Liver (tissue), 3 donors: ENCODE results near the gene CACYBP.

Experiments
- ATF3 ChIP-seq: IDR thresholded peaks from 2 replicates; pipeline ENCODE4 v1.6.1; 2016; ENCODE audit warnings: antibody characterized with exemption
- CTCF ChIP-seq: fragments of 150-350 bp; IDR thresholded peaks from 2 replicates; pipeline ENCODE4 v1.5.1; 2017; ENCODE audit warnings: improper control_type of control experiment, low read depth, low read length; ENCODE audit not compliant: missing input control
- FOXA1 ChIP-seq: IDR thresholded peaks from 2 replicates; pipeline ENCODE4 v1.6.1; 2016; ENCODE audit warnings: antibody characterized with exemption
- HNF4A ChIP-seq, 2 donors: conservative IDR thresholded peaks; 2 replicates each; pipeline ENCODE4 v1.6.1; 2016; ENCODE audit warnings: antibody characterized with exemption in 2 of 2, mild to moderate bottlenecking in 2 of 2
- JUND ChIP-seq, 2 donors: IDR thresholded peaks; 2 replicates each; pipeline ENCODE4 v1.6.1; 2016; ENCODE audit warnings: antibody characterized with exemption in 2 of 2
- MAX ChIP-seq: IDR thresholded peaks from 2 replicates; pipeline ENCODE4 v1.6.1; 2016; ENCODE audit warnings: antibody characterized with exemption
- RAD21 ChIP-seq, 2 donors: IDR thresholded peaks; 2 replicates each; pipeline ENCODE4 v1.6.1; 2016; ENCODE audit warnings: antibody characterized with exemption in 2 of 2, mild to moderate bottlenecking in 2 of 2
- REST ChIP-seq: IDR thresholded peaks from 2 replicates; pipeline ENCODE4 v1.6.1; 2016; ENCODE audit warnings: antibody characterized with exemption, mild to moderate bottlenecking
- SP1 ChIP-seq: IDR thresholded peaks from 2 replicates; pipeline ENCODE4 v1.6.1; 2018; ENCODE audit warnings: antibody characterized with exemption, mild to moderate bottlenecking
- TAF1 ChIP-seq: conservative IDR thresholded peaks from 2 replicates; pipeline ENCODE4 v1.6.1; 2016; ENCODE audit warnings: antibody characterized with exemption, mild to moderate bottlenecking
- YY1 ChIP-seq: IDR thresholded peaks from 2 replicates; pipeline ENCODE4 v1.6.1; 2016; ENCODE audit warnings: antibody characterized with exemption, mild to moderate bottlenecking
- ZBTB33 ChIP-seq: IDR thresholded peaks from 2 replicates; pipeline ENCODE4 v1.6.1; 2016; ENCODE audit warnings: antibody characterized with exemption
- donor health status: healthy.
- donor health status: healthy.

GRCh38 chr1:174953285-174954072 lies 46.3 kb upstream of the CACYBP start:
- TF ChIP-seq FOXA1: no peak
- no peak for TF ChIP-seq SP1
- no peak for TF ChIP-seq CTCF
- TF ChIP-seq MAX: peak; percentile 5
- no peak for TF ChIP-seq YY1
- TF ChIP-seq ATF3: no peak
- no peak for TF ChIP-seq TAF1
- TF ChIP-seq JUND (IDR thresholded peaks at IDR 0.05): no peak
- no peak for TF ChIP-seq REST
- TF ChIP-seq HNF4A (conservative IDR thresholded peaks at IDR 0.05): peak; percentile 43 to 53
- no peak for TF ChIP-seq RAD21 (IDR thresholded peaks at IDR 0.05)
- no peak for TF ChIP-seq ZBTB33
